H1 (cell line): ENCODE data around the gene LSM11. TPM values are rescaled to one million over a fixed set of nuclear protein-coding genes. Genes with fewer than 3 reads are reported as not detected.

Experiments
- ASH2L ChIP-seq: fragments of 200-600, 300-600 bp; sonication (generic); IDR thresholded peaks from one replicate; pipeline ENCODE4 v1.7.1; 2017; ENCODE audit warnings: low read length
- ATF2 ChIP-seq: IDR thresholded peaks from 2 replicates; pipeline ENCODE4 v1.6.1; 2012; ENCODE audit warnings: low read length, inconsistent platforms
- ATF3 ChIP-seq: IDR thresholded peaks from 2 replicates; pipeline ENCODE4 v1.6.1; 2011; ENCODE audit warnings: low read depth, mild to moderate bottlenecking, low read length; ENCODE audit not compliant: insufficient read depth
- CREB1 ChIP-seq: IDR thresholded peaks from 2 replicates; pipeline ENCODE4 v1.6.1; 2012; ENCODE audit warnings: inconsistent platforms
- KDM4A ChIP-seq: IDR thresholded peaks from one replicate; pipeline ENCODE4 v1.7.1; 2012; ENCODE audit warnings: low read depth, mild to moderate bottlenecking, moderate library complexity, low read length, inconsistent platforms; ENCODE audit not compliant: severe bottlenecking
- MAX ChIP-seq: IDR thresholded peaks from 2 replicates; pipeline ENCODE4 v1.6.1; 2012; ENCODE audit warnings: inconsistent platforms
- PHF8 ChIP-seq: fragments of 200-600 bp; sonication (generic); conservative IDR thresholded peaks from 2 replicates; pipeline ENCODE4 v1.7.1; 2012; ENCODE audit warnings: low read depth, mild to moderate bottlenecking, inconsistent platforms, low read length, moderate library complexity
- POLR2A ChIP-seq, 2 experiments: IDR thresholded peaks; 1 replicate in 1 of 2; 2 replicates in 1 of 2; pipeline ENCODE4 v1.6.1; 2011; ENCODE audit warnings: low read depth in 2 of 2, low read length in 2 of 2, mild to moderate bottlenecking in 2 of 2; ENCODE audit errors: control extremely low read depth in 1 of 2
- POLR2AphosphoS5 ChIP-seq: IDR thresholded peaks from 2 replicates; pipeline ENCODE4 v1.6.1; 2011; ENCODE audit warnings: low read depth, low read length
- RFX5 ChIP-seq: IDR thresholded peaks from 2 replicates; pipeline ENCODE4 v1.6.1; 2011; ENCODE audit warnings: low read depth, low read length, improper control_type of control experiment, borderline replicate concordance
- RNF2 ChIP-seq: fragments of 200-900, 300-1000 bp; sonication (generic); IDR thresholded peaks from 2 replicates; pipeline ENCODE4 v1.7.1; 2016; ENCODE audit warnings: borderline replicate concordance, low read depth, mild to moderate bottlenecking, antibody characterized with exemption, low read length; ENCODE audit not compliant: poor library complexity, severe bottlenecking; ENCODE audit errors: missing control alignments
- SIN3A ChIP-seq, 2 experiments: IDR thresholded peaks in 1 of 2; conservative IDR thresholded peaks in 1 of 2; 2 replicates each; pipeline ENCODE4 v1.6.1; 2011 to 2012; ENCODE audit warnings: low read length in 2 of 2, improper control_type of control experiment in 1 of 2, low read depth in 1 of 2, mild to moderate bottlenecking in 1 of 2
- SIX5 ChIP-seq: IDR thresholded peaks from 2 replicates; pipeline ENCODE4 v1.6.1; 2011; ENCODE audit warnings: mild to moderate bottlenecking, low read depth, low read length
- SP1 ChIP-seq: IDR thresholded peaks from 2 replicates; pipeline ENCODE4 v1.6.1; 2011; ENCODE audit warnings: low read depth, low read length
- SP4 ChIP-seq: IDR thresholded peaks from 2 replicates; pipeline ENCODE4 v1.6.1; 2012; ENCODE audit warnings: low read length, inconsistent platforms
- TEAD4 ChIP-seq: IDR thresholded peaks from 2 replicates; pipeline ENCODE4 v1.6.1; 2012; ENCODE audit warnings: low read depth, low read length, inconsistent platforms, mixed read lengths
- ZNF274 ChIP-seq: IDR thresholded peaks from 2 replicates; pipeline ENCODE4 v1.7.0; 2012; ENCODE audit warnings: low read length, borderline replicate concordance; ENCODE audit errors: extremely low read depth
- polyA plus RNA-seq, 7 experiments: library from polyadenylated mRNA; depleted of rRNA in 3 of 7; stranded (reverse) in 5 of 7; unstranded in 2 of 7; fragments of >200 nt in 5 of 7; fragments of 200-250 nt in 2 of 7; gene quantifications; 1 replicate in 5 of 7; 2 replicates in 1 of 7; 4 replicates in 1 of 7; pipeline versions ENCODE4 v1.2.1 to v1.2.3, GENCODE V29; 2011 to 2013; ENCODE audit warnings: missing spikeins in 2 of 7, mixed read lengths in 2 of 7
- total RNA-seq: library from RNA; stranded (reverse); fragmentation: NEBNext Ultra II Directional; extraction: Animal tissue kit (Norgen Biotek cat#: 25700); gene quantifications from 2 replicates; pipeline ENCODE4 v1.2.1, GENCODE V29; 2021

Gene LSM11
- total and polyA plus RNA-seq, 2 of the 8 experiments (the other 6 are each of a cell fraction or from before 2014, with no cell fraction given), result 1.8 to 3.9 TPM

- TF ChIP-seq SP4 (0 out of 2 replicates have a peak, but pooled peaks have one; percentile 60), KDM4A (peak; percentile 91), MAX (peak; percentile 76), SIX5 (peak; percentile 70), RNF2 (no peak), CREB1 (peak; percentile 73), POLR2AphosphoS5 (peak; percentile 94), RFX5 (no peak), ASH2L (peak; percentile 91), TEAD4 (peak; percentile 66; the same call in 1 of the 2 replicates), SIN3A (conservative IDR thresholded peaks at IDR 0.05 in 1 of 2, IDR thresholded peaks at IDR 0.05 in 1 of 2; ENCODE audit: low read depth in 1 of 2, low read length in 2 of 2) (peak in 1 of 2 experiments; percentile 64; a peak in 1 of 4 replicates), ATF3 (no peak), ATF2 (0 out of 2 replicates have a peak, but pooled peaks have one; percentile 21), PHF8 (peak; percentile 98), ZNF274 (no peak), POLR2A (IDR thresholded peaks at IDR 0.05; ENCODE audit: control extremely low read depth in 1 of 2, low read depth in 2 of 2, low read length in 2 of 2) (peak; percentile 93 to 97), SP1 (peak; percentile 67; the same call in 1 of the 2 replicates)
- TF ChIP-seq, all 59 proteins: peak for 21
These were observed 12.0 kb upstream of the LSM11 start, which contains the start of gene THG1L (continued) for GRCh38 chr5:157731272-157732129.
